ENCODE data around the gene CEP85. TPM values are rescaled to one million over a fixed set of nuclear protein-coding genes. Genes with fewer than 3 reads are reported as not detected.
"Not testable (repeated sequence)": the region's sequence is repeated elsewhere in the genome, so short reads cannot be mapped to it uniquely, and the experiment has no call there.

Gene CEP85
- total RNA-seq, 1 donor from 2014 or later = 22.6 TPM

- DNase-seq (ENCODE audit: low read depth) = no peak
Measured at GRCh38 chr1:26307363-26307781, 73.4 kb downstream of the CEP85 start.

GRCh38 chr1:26307966-26308899, 74.2 kb downstream of the CEP85 start:
- not testable (repeated sequence) for DNase-seq (ENCODE audit: low read depth)

GRCh38 chr1:26314501-26314900, 80.5 kb downstream of the CEP85 start:
- DNase-seq (ENCODE audit: low read depth) = no peak

- DNase-seq (ENCODE audit: low read depth) = no peak
Measured at GRCh38 chr1:26315874-26316850, 82.2 kb downstream of the CEP85 start.

- no peak for DNase-seq (ENCODE audit: low read depth)
Measured at GRCh38 chr1:26317146-26317545, 83.1 kb downstream of the CEP85 start.

- no peak for DNase-seq (ENCODE audit: low read depth)
Measured at GRCh38 chr1:26317612-26318337, 83.8 kb downstream of the CEP85 start, which contains the start of gene CD52. Gene CD52, plus strand, starts transcription at chr1:26317958. Its CDS starts 60 bp downstream, at chr1:26318018.

- DNase-seq (ENCODE audit: low read depth) = no peak
Measured at GRCh38 chr1:26318338-26319064, 84.5 kb downstream of the CEP85 start.

GRCh38 chr1:26320896-26321295, 86.9 kb downstream of the CEP85 start:
- no peak for DNase-seq (ENCODE audit: low read depth)

GRCh38 chr1:26321315-26322041, 87.5 kb downstream of the CEP85 start:
- peak; percentile 90 for DNase-seq (ENCODE audit: low read depth)

- DNase-seq (ENCODE audit: low read depth) = no peak
Measured at GRCh38 chr1:26322042-26322331, 88.0 kb downstream of the CEP85 start.

GRCh38 chr1:26323382-26323781, 89.4 kb downstream of the CEP85 start:
- no peak for DNase-seq (ENCODE audit: low read depth)

GRCh38 chr1:26324550-26324949, 90.5 kb downstream of the CEP85 start:
- no peak for DNase-seq (ENCODE audit: low read depth)

GRCh38 chr1:26327956-26328362, 94.0 kb downstream of the CEP85 start:
- no peak for DNase-seq (ENCODE audit: low read depth)

Other genes starting within 250 kb of the CEP85 start
- 18.0 and 45.2 TPM in 2 replicates for gene PAFAH2, start 236.1 kb upstream of the CEP85 start, total RNA-seq
- 12.8 and 20.1 TPM in 2 replicates for gene EXTL1, start 212.4 kb upstream of the CEP85 start, total RNA-seq
- gene SLC30A2, start 188.1 kb upstream of the CEP85 start, total RNA-seq = 0.10 and 0.21 TPM in 2 replicates
- gene TRIM63, start 166.6 kb upstream of the CEP85 start, total RNA-seq = 18.6 and 26.2 TPM in 2 replicates
- gene PDIK1L, start 122.4 kb upstream of the CEP85 start, total RNA-seq = 5.1 and 5.9 TPM in 2 replicates
- gene FAM110D, start 75.1 kb upstream of the CEP85 start, total RNA-seq = not detected in 2 replicates
- gene C1orf232, start 65.2 kb upstream of the CEP85 start, total RNA-seq = not detected in 2 replicates
- gene ZNF593, start 64.3 kb upstream of the CEP85 start, total RNA-seq = 25.6 and 27.8 TPM in 2 replicates
- not detected in 2 replicates for gene ZNF593OS, start 62.4 kb upstream of the CEP85 start, total RNA-seq
- gene CNKSR1, start 56.7 kb upstream of the CEP85 start, total RNA-seq = 0.36 and 0.62 TPM in 2 replicates
- not detected in 2 replicates for gene CATSPER4, start 43.6 kb upstream of the CEP85 start, total RNA-seq
- gene SH3BGRL3, start 45.9 kb downstream of the CEP85 start, total RNA-seq = 49.0 and 51.4 TPM in 2 replicates
- 4.2 and 4.5 TPM in 2 replicates for gene UBXN11, start 72.4 kb downstream of the CEP85 start, total RNA-seq
- gene CD52, start 83.8 kb downstream of the CEP85 start, total RNA-seq = not detected in 2 replicates
- not detected in 2 replicates for gene CRYBG2, start 119.9 kb downstream of the CEP85 start, total RNA-seq
- not detected in 2 replicates for gene ZNF683, start 138.6 kb downstream of the CEP85 start, total RNA-seq
- gene LIN28A, start 176.6 kb downstream of the CEP85 start, total RNA-seq = not detected in 2 replicates
- gene DHDDS, start 198.1 kb downstream of the CEP85 start, total RNA-seq = 51.6 and 55.3 TPM in 2 replicates
- 250 and 254 TPM in 2 replicates for gene HMGN2, start 238.2 kb downstream of the CEP85 start, total RNA-seq

Measured in myocyte (in vitro differentiated cells).